HepG2 (cell line): Measurements from ENCODE around the gene DTD2. TPM values are rescaled to one million over a fixed set of nuclear protein-coding genes. Genes with fewer than 3 reads are reported as not detected.

Experiments used
- ATAC-seq: fragments of 200-7000 bp; cut with Tn5 transposase; 3 replicates; pipeline ENCODE4 v1.9.1; 2020; ENCODE audit warnings: mild to moderate bottlenecking, moderate library complexity
- BruUV-seq: library from RNA; stranded (reverse); fragments of 400-500 nt; replicated peaks from 2 replicates; lab custom pipeline; 2021; lab: Mats Ljungman, UMichigan
- CTCF ChIA-PET: fragments of 300-600 bp; formaldehyde crosslinking; extraction: SDS; loops from one replicate; lab custom pipeline; 2021; ENCODE audit warnings: low total read pairs, inconsistent platforms, low intra/inter-chr PET ratio; lab: Yijun Ruan, JAX
- POLR2A ChIA-PET: fragments of 350-600 bp; sonication (Branson Sonifier 250); formaldehyde crosslinking; loops from one replicate; lab custom pipeline; 2020; ENCODE audit warnings: antibody characterized with exemption, inconsistent platforms; lab: Yijun Ruan, JAX
- DNase-seq: peaks from one replicate; pipeline ENCODE4 v3.0.0-alpha.2; 2015; ENCODE audit warnings: low spot score
- FAIRE-seq: peaks from 3 replicates; lab custom pipeline; 2011; peaks lifted over from hg19 to GRCh38; lab: Jason Lieb, UNC
- H2AFZ ChIP-seq: one replicate; pipeline ENCODE4 v1.6.1; 2011; ENCODE audit warnings: low read length, inconsistent platforms
- H3K27ac ChIP-seq: fragments of 300-600 bp; 3 replicates; pipeline ENCODE4 v1.8.0; 2011; ENCODE audit warnings: mixed run types, mild to moderate bottlenecking, mixed read lengths, low read length, inconsistent platforms; ENCODE audit not compliant: insufficient read depth; ENCODE audit errors: extremely low read length
- H3K27me3 ChIP-seq, 2 experiments: fragments of 200-600 bp in 1 of 2; 2 replicates in 1 of 2; 3 replicates in 1 of 2; pipeline versions ENCODE4 v1.6.0 to v1.8.0; 2011; ENCODE audit warnings: low read length in 2 of 2, mild to moderate bottlenecking in 2 of 2, moderate library complexity in 2 of 2, inconsistent platforms in 1 of 2; ENCODE audit not compliant: insufficient read depth in 2 of 2, control insufficient read depth in 1 of 2
- H3K36me3 ChIP-seq, 2 experiments: fragments of 200-600 bp in 1 of 2; replicated peaks in 1 of 2; 2 replicates in 1 of 2; 3 replicates in 1 of 2; pipeline versions ENCODE4 v1.5.1 to v1.8.0; 2011; ENCODE audit warnings: low read length in 2 of 2, inconsistent platforms in 1 of 2; ENCODE audit not compliant: insufficient read depth in 2 of 2, control insufficient read depth in 1 of 2
- H3K4me1 ChIP-seq: 2 replicates; pipeline ENCODE4 v1.5.1; 2012; ENCODE audit warnings: low read length, inconsistent platforms; ENCODE audit not compliant: insufficient read depth
- H3K4me2 ChIP-seq: 2 replicates; pipeline ENCODE4 v1.6.0; 2011; ENCODE audit warnings: low read depth, low read length, inconsistent platforms
- H3K4me3 ChIP-seq, 3 experiments: fragments of 200-600 bp in 1 of 3; sonication (generic), shearing (Covaris generic) in 1 of 3; replicated peaks in 1 of 3; 2 replicates each; pipeline ENCODE4 v1.5.1; 2011 to 2016; ENCODE audit warnings: low read length in 3 of 3, inconsistent platforms in 2 of 3, low read depth in 2 of 3, mild to moderate bottlenecking in 2 of 3, control low read depth in 1 of 3, mixed read lengths in 1 of 3; ENCODE audit not compliant: insufficient read depth in 1 of 3
- H3K79me2 ChIP-seq: one replicate; pipeline ENCODE4 v1.6.1; 2011; ENCODE audit warnings: low read length, inconsistent platforms; ENCODE audit not compliant: insufficient read depth
- H3K9ac ChIP-seq: 2 replicates; pipeline ENCODE4 v1.6.0; 2011; ENCODE audit warnings: mild to moderate bottlenecking, low read depth, low read length, inconsistent platforms; ENCODE audit not compliant: insufficient read depth
- H3K9me3 ChIP-seq: 2 replicates; pipeline ENCODE4 v1.5.1; 2012; ENCODE audit warnings: mild to moderate bottlenecking, low read length
- H4K20me1 ChIP-seq: 2 replicates; pipeline ENCODE4 v1.6.0; 2011; ENCODE audit warnings: inconsistent platforms, mild to moderate bottlenecking, low read length, moderate library complexity; ENCODE audit not compliant: insufficient read depth
- GPN1 ChIP-seq: sonication (generic); formaldehyde crosslinking; IDR thresholded peaks from 2 replicates; pipeline ENCODE4 v1.5.1; 2020; ENCODE audit warnings: missing genetic modification reagents, borderline replicate concordance
- HOXA5 ChIP-seq: sonication (generic); formaldehyde crosslinking; IDR thresholded peaks from 2 replicates; pipeline ENCODE4 v1.4.0; 2020; ENCODE audit warnings: missing genetic modification reagents
- JUNB ChIP-seq: sonication (generic); formaldehyde crosslinking; IDR thresholded peaks from 2 replicates; pipeline ENCODE4 v1.8.0; 2022; ENCODE audit warnings: missing genetic modification reagents, mild to moderate bottlenecking, borderline replicate concordance
- KLF16 ChIP-seq, 2 experiments: sonication (generic) in 1 of 2; formaldehyde crosslinking in 1 of 2; IDR thresholded peaks; 2 replicates each; pipeline versions ENCODE4 v1.6.1 to v1.8.0; 2016 to 2023; ENCODE audit warnings: missing genetic modification reagents in 2 of 2, missing compliant biosample characterization in 1 of 2
- LCORL ChIP-seq, 2 experiments: fragments of 450-650 bp in 1 of 2; sonication (generic) in 1 of 2; formaldehyde crosslinking in 1 of 2; IDR thresholded peaks; 2 replicates each; pipeline versions ENCODE4 v1.5.0 to v1.6.1; 2017 to 2020; ENCODE audit warnings: antibody characterized with exemption in 1 of 2, missing genetic modification reagents in 1 of 2
- MAFF ChIP-seq: IDR thresholded peaks from 2 replicates; pipeline ENCODE4 v1.6.1; 2011; ENCODE audit warnings: low read depth, low read length, improper control_type of control experiment
- MAFK ChIP-seq, 2 experiments: IDR thresholded peaks in 1 of 2; conservative IDR thresholded peaks in 1 of 2; 2 replicates each; pipeline ENCODE4 v1.6.1; 2011; ENCODE audit warnings: improper control_type of control experiment in 2 of 2, low read length in 2 of 2
- RBM39 ChIP-seq: fragments of 200-400 bp; formaldehyde crosslinking; IDR thresholded peaks from one replicate; pipeline ENCODE4 v1.6.1; 2018; ENCODE audit warnings: antibody characterized with exemption, mild to moderate bottlenecking, low read depth, low read length; ENCODE audit not compliant: poor library complexity, severe bottlenecking
- SIX4 ChIP-seq: sonication (generic); formaldehyde crosslinking; IDR thresholded peaks from 2 replicates; pipeline ENCODE4 v1.4.0; 2020; ENCODE audit warnings: missing genetic modification reagents
- THAP11 ChIP-seq: IDR thresholded peaks from 2 replicates; pipeline ENCODE4 v1.6.1; 2016; ENCODE audit warnings: missing biosample characterization, missing genetic modification reagents
- TOE1 ChIP-seq: sonication (generic); formaldehyde crosslinking; IDR thresholded peaks from 2 replicates; pipeline ENCODE4 v1.4.0; 2020; ENCODE audit warnings: mild to moderate bottlenecking, missing genetic modification reagents
- ZFAT ChIP-seq: sonication (generic); formaldehyde crosslinking; conservative IDR thresholded peaks from 2 replicates; pipeline ENCODE4 v1.8.1; 2023; ENCODE audit warnings: missing genetic modification reagents, inconsistent platforms
- ZFYVE20 ChIP-seq: sonication (generic); formaldehyde crosslinking; IDR thresholded peaks from 2 replicates; pipeline ENCODE4 v1.8.0; 2023; ENCODE audit warnings: low read depth, mild to moderate bottlenecking, moderate library complexity, missing genetic modification reagents, borderline replicate concordance
- ZNF124 ChIP-seq: sonication (generic); formaldehyde crosslinking; IDR thresholded peaks from 2 replicates; pipeline ENCODE4 v1.4.0; 2020; ENCODE audit warnings: missing genetic modification reagents
- ZNF496 ChIP-seq: sonication (generic); formaldehyde crosslinking; IDR thresholded peaks from 2 replicates; pipeline ENCODE4 v1.8.1; 2023; ENCODE audit warnings: mild to moderate bottlenecking, moderate library complexity, missing genetic modification reagents; ENCODE audit not compliant: insufficient replicate concordance
- ZSCAN20 ChIP-seq: sonication (generic); formaldehyde crosslinking; IDR thresholded peaks from 2 replicates; pipeline ENCODE4 v1.4.0; 2020; ENCODE audit warnings: missing genetic modification reagents, mild to moderate bottlenecking, borderline replicate concordance
- WGBS: methylation state at CpG from one replicate; pipeline ENCODE4 v1.1.6; 2017; ENCODE audit warnings: low lambda C conversion rate; 5-methylcytosine and 5-hydroxymethylcytosine counted together
- in situ Hi-C: cut with HindIII; loops from 2 replicates; pipeline ENCODE4 v1.10.0; 2017; ENCODE audit warnings: low pct_unique_long_range_greater_than_20kb; ENCODE audit not compliant: extremely low pct_ligation_motif_present
- intact Hi-C: fragments of 100-400 bp; cut with micrococcal nuclease; formaldehyde crosslinking; loops from one replicate; pipeline ENCODE4 v1.10.0; 2022; ENCODE audit not compliant: unreplicated experiment
- polyA plus RNA-seq, 8 experiments: library from polyadenylated mRNA; depleted of rRNA in 3 of 8; stranded (reverse) in 7 of 8; unstranded in 1 of 8; fragments of >200 nt; fragmentation: Illumina TruSeq in 4 of 8; extraction: Trizol in 4 of 8; gene quantifications; 2 replicates each; pipeline versions ENCODE4 v1.2.1 to v1.2.3, GENCODE V29; 2011 to 2016; ENCODE audit warnings: low read depth in 4 of 8, missing spikeins in 1 of 8, mixed read lengths in 1 of 8; ENCODE audit not compliant: insufficient read depth in 1 of 8
- total RNA-seq, 5 experiments: library from RNA; depleted of rRNA; stranded (reverse); fragments of >200 nt; fragmentation: Illumina TruSeq; extraction: Trizol; gene quantifications; 2 replicates each; pipeline ENCODE4 v1.2.3, GENCODE V29; 2016; ENCODE audit warnings: low read depth in 1 of 5
- TF ChIP-seq, protein P1 (sequence below): sonication (generic); formaldehyde crosslinking; IDR thresholded peaks from 2 replicates; pipeline ENCODE4 v1.5.1; 2020; ENCODE audit warnings: missing genetic modification reagents, mild to moderate bottlenecking, borderline replicate concordance

Gene DTD2
- total and polyA plus RNA-seq, 2 of the 13 experiments (the other 11 are each of a cell fraction or from before 2014, with no cell fraction given): 22.3 to 49.8 TPM

- Histone ChIP-seq H3K27me3 (no peaks in the 10 kb centered on the region), H3K9me3 (no peaks in the 10 kb centered on the region), H3K27ac (no peak overlapping the region), H3K79me2 (peaks cover 46% of the 10 kb centered on the region), H2AFZ (no peak overlapping the region), H4K20me1 (no peaks in the 10 kb centered on the region), H3K4me3 (no peak overlapping the region), H3K36me3 (no peaks in the 10 kb centered on the region; a peak in 1 of 5 replicates), H3K9ac (no peak overlapping the region), H3K4me1 (peaks cover 11% of the 10 kb centered on the region), H3K4me2 (no peak overlapping the region)
- in situ Hi-C loops (no loop called here), intact Hi-C loops (no loop called here)
- DNase-seq (no peak), FAIRE-seq (no peak), ATAC-seq (no peak)
- CTCF ChIA-PET: no interaction called here
- POLR2A ChIA-PET: interaction anchor here (6.2 kb wide), 1 partner anchor 12 kb away, joined by 68 read pairs; the partner anchor contains the start of gene HEATR5A
- BruUV-seq: no TSS peak
- WGBS: 96% methylated on average over 1 of the region's 1 CpG
- TF ChIP-seq TOE1 (CRISPR knock-in tag) (no peak), ZNF124 (CRISPR knock-in tag) (no peak), SIX4 (CRISPR knock-in tag) (no peak), RBM39 (no peak), ZSCAN20 (CRISPR knock-in tag) (no peak), GPN1 (CRISPR knock-in tag) (no peak)
Measured at GRCh38 chr14:31408421-31408820, 48.9 kb downstream of the DTD2 start.

GRCh38 chr14:31405599-31406232, 51.6 kb downstream of the DTD2 start:
- Histone ChIP-seq H3K79me2 (peaks cover 28% of the 10 kb centered on the region), H3K9me3 (no peaks in the 10 kb centered on the region), H3K27ac (no peak overlapping the region), H3K4me3 (no peak overlapping the region), H3K4me2 (no peak overlapping the region), H3K9ac (no peak overlapping the region), H3K4me1 (peaks cover 6% of the 10 kb centered on the region), H3K36me3 (peaks cover 4 to 14% of the 10 kb centered on the region in 2 experiments), H2AFZ (no peak overlapping the region), H3K27me3 (no peaks in the 10 kb centered on the region), H4K20me1 (no peaks in the 10 kb centered on the region)
- intact Hi-C loops: no loop called here
- CTCF ChIA-PET: no interaction called here
- FAIRE-seq (no peak), DNase-seq (no peak), ATAC-seq (no peak)
- in situ Hi-C loops: no loop called here
- POLR2A ChIA-PET: interaction anchor here (1.5 to 6.2 kb wide), 2 partner anchors 9 to 15 kb away, joined by 3 to 68 read pairs; partner anchors contain the start of gene HEATR5A
- 90% methylated on average over 4 of the region's 4 CpGs for WGBS
- no peak for TF ChIP-seq ZNF496 (CRISPR knock-in tag)
- TF ChIP-seq, protein P1, sequence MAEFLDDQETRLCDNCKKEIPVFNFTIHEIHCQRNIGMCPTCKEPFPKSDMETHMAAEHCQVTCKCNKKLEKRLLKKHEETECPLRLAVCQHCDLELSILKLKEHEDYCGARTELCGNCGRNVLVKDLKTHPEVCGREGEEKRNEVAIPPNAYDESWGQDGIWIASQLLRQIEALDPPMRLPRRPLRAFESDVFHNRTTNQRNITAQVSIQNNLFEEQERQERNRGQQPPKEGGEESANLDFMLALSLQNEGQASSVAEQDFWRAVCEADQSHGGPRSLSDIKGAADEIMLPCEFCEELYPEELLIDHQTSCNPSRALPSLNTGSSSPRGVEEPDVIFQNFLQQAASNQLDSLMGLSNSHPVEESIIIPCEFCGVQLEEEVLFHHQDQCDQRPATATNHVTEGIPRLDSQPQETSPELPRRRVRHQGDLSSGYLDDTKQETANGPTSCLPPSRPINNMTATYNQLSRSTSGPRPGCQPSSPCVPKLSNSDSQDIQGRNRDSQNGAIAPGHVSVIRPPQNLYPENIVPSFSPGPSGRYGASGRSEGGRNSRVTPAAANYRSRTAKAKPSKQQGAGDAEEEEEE (CRISPR knock-in tag): no peak
- no peak for TF ChIP-seq HOXA5 (CRISPR knock-in tag)
- peak; percentile 62; the same call in 1 of the 2 replicates for TF ChIP-seq MAFF
- no peak for TF ChIP-seq LCORL (IDR thresholded peaks at IDR 0.05)
- TF ChIP-seq LCORL (CRISPR knock-in tag; IDR thresholded peaks at IDR 0.05): 0 out of 2 replicates have a peak, but pooled peaks have one; percentile 7
- TF ChIP-seq THAP11 (CRISPR knock-in tag): no peak
- TF ChIP-seq MAFK (conservative IDR thresholded peaks at IDR 0.05 in 1 of 2, IDR thresholded peaks at IDR 0.05 in 1 of 2; ENCODE audit: low read length in 2 of 2): peak; percentile 76 to 77
- 0 out of 4 replicates have a peak, but pooled peaks of 1 of the 2 experiments have one; percentile 54 for TF ChIP-seq KLF16 (CRISPR knock-in tag; IDR thresholded peaks at IDR 0.05)
- no peak for TF ChIP-seq JUNB (CRISPR knock-in tag)
- no peak for TF ChIP-seq ZFAT (CRISPR knock-in tag)
- no peak for TF ChIP-seq ZFYVE20 (CRISPR knock-in tag)
- no TSS peak for BruUV-seq
